HG02870 (cell line): ENCODE measurements around the gene CCDC57.
A peak's percentile ranks its signal among the peaks of the same experiment; 100 is the strongest.

ENCODE experiments used
- ATAC-seq: cut with Tn5 transposase; IDR thresholded peaks from one replicate; pipeline ENCODE4 v1.9.1; 2021; ENCODE audit warnings: mild to moderate bottlenecking, moderate library complexity; ENCODE audit not compliant: unreplicated experiment

CCDC57 gene

DNA sequence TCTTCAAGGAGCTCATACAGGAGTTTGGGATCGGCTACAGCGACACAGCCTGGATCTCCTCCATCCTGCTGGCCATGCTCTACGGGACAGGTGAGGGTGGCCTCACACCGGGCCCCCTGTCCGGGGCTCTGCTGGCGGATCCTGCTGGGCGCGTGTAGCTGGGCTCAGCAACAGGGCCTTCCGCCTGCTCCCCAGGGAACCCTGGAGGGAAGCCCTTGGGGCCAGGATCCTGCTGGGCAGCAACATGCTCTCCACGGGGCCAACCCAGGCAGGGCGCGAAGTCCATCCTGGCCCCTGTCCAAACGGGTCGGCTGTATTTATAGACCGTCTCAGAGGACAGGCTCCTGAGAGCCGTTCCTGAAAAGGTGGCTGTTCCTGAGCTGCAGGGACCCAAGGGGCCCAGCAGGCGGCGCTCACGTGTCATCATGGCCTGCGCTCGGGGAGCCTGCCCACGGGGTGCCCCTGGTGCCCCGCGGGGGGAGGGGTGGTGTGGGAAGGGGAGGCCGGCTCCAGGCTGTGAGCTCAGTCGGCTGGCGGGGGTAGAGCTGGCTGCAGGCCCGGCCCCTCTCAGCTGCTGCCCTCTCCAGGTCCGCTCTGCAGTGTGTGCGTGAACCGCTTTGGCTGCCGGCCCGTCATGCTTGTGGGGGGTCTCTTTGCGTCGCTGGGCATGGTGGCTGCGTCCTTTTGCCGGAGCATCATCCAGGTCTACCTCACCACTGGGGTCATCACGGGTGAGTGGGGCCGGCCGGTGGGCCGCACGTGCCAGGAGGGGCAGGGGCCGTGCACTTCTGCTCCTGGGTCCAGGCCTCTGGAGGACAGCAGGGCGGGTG lies 23.7 kb upstream of the CCDC57 start:
- no peak for ATAC-seq

DNA sequence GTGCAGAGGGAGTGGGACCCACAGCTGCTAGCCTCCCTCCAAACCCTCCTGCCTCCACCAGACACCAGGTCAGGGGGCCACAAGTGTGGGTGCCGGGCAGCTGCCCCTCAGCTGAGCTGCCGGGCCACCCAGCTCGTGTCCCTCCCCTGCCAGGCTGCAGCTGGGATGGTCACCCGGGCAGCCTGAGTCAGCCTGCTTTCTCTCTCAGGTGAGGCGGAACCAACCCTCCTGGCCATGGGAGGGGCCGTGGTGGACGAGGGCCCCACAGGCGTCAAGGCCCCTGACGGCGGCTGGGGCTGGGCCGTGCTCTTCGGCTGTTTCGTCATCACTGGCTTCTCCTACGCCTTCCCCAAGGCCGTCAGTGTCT lies 23.1 kb upstream of the CCDC57 start:
- no peak for ATAC-seq

DNA sequence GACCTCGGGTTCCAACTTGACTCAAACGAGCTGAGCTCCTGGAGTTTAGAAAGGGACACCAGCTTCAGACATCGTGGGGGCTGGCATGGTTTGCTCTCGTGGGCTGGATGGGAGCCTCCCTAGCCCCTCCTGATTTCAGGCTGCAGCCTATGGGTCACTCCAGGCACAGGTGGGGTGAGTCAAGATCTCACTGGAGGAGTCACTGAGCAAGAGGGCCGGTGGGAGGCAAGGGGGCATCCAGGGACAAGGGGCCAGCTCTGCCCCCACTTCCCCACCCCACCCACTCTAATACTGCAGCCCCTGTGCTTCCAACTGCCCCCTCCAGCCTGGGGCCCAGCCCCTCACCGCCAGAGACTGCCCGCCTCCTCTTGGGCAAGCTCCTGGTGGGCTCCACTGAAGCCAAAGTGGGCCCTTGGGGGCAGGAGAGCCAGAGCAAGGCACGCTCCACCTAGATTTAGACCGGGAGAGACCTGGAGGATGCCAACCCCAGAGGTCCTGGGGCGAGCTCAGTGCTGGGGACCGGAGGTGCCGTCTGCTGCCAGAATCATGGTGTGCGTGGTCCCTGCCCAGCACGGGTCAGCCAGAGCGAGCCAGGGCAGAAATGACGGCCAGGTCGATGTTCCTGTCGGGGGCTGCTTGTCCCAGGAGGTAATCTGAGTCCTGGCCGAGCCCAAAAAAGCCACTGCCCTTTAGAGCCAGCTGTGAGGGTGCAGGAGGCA lies 22.6 kb upstream of the CCDC57 start:
- ATAC-seq = no peak

DNA sequence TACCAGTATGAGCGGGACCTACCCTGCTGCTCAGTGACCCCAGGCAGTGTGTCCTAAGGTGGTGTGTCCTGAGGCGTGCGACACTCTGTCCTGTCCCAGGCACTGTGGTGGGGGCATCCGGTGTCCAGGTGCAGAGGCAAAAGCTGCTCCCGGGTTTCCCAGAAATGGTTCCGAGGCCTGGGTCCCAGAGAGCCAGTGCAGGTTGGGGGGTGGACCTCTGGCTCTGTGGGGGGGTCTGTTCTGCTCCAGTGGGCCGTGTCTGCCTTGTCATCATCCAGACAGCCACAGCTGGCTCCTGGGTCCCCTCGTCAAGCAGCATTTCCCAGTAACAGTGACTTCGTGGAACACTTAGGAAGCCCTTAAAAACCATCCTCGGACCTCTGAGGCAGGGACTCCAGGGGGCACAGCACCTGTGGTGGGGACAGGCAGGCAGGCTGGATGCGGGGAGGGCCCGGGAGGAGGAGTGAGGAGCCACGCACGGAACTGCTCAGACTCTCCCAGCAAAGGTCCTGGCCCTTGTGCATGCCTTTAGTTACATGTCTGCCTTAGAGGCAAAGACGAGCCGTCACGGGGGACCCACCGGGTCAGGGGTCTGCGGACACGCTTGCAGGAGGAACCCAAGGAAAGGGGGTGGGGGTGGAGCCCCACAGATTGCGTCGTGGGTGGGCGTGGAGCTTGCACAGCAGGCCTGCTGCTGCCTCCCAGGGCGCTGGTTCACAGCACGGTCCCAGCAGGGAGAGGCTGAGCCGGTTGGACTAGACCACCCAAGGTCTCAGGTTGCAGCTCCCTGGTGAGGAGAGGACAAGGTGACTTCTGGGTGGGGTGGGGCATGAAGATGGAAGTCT lies 21.8 kb upstream of the CCDC57 start:
- no peak for ATAC-seq

DNA sequence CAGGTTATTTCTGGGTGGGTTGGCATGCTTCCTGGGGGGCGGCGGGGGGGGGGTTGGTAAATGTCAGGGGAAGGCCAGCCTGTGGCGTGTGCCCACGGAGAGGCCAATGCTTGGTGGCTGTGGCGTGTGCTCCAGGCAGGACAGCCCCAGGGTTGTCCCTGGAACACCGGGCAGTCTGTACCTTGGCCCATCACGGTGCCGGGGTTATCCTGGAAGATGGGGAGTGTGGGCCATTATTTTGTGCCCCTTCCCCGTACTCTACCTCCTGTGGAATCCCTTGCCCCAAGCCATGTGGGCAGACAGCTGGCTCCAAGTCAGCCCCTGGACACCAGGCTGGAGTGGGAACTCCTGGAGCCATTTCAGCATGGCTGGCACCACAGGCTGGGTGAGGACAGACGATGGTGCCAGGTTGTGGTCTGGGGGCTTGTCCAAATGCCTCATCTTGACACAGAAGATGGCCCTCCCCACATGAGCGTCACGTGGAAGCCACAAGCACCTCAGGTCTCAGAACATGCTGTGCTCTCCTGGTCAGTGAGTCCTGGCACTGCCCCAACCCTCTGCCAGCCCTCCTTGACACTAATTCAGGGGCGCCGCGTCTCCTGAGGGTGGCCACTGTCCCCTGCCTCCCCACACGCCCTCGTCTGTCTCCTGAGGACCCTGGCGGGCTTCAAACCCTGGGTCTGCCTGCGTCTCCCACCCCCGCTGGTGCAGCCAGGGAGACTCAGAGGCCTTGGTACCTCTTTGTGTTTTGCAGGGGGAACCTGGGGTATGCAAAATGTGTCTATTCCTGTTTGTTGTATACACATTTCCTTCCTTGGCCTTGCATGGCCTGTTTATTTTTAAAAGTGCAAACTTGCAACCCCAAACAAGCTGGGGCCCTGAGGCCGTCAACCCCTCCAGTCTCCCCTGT lies 20.5 kb upstream of the CCDC57 start:
- ATAC-seq = no peak

DNA sequence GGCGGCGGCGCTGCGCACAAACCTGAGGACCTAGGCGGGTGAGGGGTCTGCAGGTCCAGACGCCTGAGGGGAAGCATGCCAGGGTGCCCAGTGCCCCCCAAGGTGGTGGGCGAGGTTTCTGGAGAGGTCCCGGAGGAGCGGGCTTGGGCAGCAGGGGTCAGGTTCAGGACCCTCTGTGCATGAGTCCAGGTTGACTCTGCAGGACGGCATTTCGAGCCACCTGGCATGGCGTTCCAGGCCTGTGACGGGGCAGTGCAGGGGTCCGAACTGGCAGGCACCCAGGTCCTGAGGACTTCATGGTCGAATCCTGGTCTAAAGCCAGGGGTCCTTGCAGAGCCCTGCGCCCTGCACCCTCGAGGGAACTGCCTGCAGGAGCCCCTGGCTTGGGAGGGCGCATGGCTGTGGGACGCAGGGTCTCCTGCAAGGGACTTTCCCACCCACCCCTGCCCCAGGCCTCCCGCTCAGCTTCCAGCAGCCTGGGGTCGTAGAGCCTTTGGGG lies 19.7 kb upstream of the CCDC57 start:
- ATAC-seq = no peak

DNA sequence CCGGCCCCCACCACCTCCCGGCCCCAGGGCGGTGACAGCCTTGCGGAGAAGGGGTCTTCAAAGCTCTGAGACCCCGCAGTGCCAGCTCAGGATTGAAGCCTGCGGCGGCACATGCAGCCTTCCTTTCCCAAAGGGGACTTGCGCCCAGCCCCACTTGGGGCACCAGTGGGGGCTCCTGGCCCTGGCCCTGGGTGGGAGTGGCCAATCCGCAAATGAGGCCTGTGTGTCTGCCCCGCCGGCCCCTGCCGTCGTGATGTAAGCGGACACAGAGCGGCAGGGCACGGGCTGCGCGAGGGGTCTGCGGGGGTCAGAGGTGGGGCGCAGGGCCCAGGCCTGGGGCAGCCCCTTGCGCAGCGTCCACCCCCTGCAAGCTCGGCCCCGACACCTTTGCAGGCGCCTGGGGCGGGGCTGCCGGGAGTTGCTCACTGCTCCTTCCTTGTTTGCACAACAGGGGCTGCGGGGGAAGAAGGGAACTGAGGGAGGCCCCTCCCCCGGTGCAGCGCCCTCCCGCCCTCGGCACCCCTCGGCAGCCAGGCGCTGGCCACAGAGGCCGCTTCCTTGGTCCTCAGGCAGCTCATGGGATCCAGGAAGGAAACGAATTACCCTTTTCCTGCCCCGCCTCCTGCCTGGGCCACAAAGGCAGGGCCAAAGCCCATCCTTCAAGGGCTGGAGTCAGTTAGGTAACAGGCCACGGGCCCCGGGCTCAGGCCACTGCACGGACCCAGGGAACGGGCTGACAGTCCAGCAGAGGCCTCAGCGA lies 19.1 kb upstream of the CCDC57 start:
- no peak for ATAC-seq

DNA sequence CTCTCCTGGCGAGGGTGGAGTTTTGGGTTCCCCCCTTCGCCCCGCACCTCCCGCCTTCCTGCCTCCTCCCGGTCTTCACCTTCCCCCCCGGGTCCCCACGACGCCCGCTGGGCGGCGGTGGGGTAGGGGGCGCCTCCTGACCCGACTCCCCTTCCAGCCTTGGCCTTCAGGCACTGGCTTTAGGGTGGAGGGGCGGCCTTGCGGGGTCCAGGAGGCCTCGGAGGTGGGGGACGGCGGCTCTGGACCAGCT lies 18.6 kb upstream of the CCDC57 start:
- no peak for ATAC-seq

DNA sequence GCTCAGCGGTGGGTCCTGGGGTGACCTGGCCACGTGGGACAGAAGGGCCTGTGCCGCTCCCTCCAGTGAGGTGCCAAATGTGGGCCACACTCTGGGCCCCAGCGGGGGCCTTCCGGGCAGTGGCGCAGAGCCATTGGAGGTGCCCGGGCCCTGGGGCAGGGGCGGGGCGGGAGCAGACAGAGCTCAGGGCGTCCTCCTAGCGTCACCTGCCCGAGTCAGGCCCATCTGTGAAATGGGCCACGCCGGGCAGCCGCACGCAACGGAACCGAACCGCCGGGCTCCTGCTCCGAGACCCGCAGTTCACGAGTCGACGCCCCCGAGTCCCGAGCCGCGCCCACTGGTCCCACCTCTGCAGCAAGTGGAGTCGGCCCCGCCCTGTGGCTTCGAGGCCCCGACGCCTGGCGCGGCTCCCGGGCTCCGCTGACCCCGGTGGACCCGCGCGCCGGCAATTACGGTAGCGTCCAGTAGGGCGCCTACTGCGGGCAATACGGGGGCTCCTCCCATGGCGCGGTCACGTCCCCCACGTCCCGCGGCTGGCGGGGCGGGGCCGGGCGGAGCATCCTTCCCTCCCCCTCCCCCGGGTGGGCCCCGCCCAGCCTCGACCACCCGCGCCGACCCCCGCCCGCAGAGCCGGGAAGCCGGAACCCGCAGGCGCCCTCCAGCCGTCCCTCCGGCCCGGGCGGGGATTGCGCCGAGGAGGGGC lies 18.1 kb upstream of the CCDC57 start:
- no peak for ATAC-seq

DNA sequence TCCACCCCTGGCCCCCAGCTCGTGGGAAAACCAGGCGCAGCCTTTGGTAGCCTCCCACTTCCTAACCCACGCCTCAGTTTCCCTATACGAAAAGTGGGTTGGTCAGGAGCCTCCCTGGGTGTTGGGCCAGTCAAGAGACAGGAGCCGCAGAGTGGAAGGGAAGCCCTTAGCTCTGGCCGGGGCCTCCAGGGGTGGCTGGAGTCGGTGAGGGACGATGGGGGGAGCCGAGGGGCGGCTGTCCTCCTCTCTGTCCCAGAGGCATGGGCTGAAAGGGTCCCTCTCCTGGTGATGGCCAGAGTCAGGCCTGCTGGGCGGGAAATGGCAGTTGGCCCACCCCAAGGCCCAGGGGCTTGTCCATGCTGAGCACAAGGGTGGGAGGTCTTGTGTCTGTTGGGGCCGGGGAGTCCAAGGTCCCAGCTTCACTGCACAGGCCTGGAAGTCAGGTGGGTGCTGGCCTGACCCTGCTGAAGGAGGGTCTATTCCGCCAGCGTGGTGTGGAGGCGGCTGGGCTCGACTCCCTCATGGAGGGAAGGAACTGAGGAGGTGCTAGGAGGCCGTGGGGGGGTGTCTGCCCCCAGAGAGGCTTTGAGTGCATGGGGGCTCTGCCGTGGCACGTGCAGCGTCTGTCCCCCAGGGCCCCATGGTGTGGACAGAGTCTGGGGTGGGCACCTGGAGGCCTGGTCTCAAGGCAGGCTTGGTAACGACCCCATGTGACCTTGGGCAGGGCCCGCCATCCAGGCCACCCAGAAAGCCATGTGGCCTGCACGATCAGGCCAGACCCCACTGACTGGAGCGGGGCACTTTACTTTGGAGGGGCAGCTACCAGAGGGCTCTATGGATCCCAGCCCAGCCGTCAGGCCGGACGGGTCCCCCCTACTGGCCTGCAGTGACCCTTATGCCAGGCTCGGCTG lies 17.3 kb upstream of the CCDC57 start:
- no peak for ATAC-seq

DNA sequence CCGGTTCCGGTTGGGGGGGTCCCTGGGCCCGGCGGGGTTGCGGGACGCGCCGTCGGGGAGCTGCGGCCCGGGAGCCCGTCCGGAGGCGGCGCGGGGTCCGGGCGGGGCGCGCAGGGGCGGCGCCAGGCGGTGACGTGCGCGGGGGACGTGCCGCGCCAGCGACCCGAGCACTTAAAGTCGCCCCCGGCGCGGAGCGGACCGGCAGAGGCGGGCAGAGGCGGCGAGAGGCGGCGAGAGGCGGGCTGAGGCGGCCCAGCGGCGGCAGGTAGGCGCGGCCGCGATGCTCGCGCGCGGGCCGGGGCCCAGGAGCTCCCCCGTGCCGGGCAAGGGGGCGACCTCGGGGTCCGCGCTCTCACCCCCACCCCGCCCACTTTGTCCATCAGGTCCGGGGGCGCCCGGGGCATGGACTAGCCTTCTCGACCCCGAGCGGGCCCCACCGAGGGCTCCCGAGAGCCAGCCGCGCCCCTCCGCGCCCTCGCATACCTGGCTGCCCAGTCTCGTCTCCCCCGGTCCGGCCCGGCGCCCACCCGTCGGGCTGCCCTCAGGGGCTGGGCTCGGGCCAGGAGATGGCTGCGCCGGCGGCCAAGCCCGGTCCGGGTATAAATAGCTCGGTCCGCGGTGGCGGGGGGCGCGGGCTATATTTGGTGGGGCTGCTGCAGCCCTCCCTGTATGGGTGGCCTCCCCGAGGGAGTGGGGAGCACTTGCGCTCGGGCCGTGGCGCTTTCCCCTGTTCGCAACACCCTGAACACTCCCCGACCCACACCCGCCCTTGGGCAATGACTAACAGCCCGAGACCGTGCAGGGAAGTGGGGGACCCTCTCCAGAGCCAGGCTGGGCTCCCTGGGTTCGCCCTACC lies 16.4 kb upstream of the CCDC57 start, which contains the start of gene SLC16A3:
TSS of gene SLC16A3 (plus strand) at position 201 of the 856 bp plus-strand sequence. CDS start 6,967 bp downstream, outside the sequence.
- ATAC-seq = peak; percentile 36

DNA sequence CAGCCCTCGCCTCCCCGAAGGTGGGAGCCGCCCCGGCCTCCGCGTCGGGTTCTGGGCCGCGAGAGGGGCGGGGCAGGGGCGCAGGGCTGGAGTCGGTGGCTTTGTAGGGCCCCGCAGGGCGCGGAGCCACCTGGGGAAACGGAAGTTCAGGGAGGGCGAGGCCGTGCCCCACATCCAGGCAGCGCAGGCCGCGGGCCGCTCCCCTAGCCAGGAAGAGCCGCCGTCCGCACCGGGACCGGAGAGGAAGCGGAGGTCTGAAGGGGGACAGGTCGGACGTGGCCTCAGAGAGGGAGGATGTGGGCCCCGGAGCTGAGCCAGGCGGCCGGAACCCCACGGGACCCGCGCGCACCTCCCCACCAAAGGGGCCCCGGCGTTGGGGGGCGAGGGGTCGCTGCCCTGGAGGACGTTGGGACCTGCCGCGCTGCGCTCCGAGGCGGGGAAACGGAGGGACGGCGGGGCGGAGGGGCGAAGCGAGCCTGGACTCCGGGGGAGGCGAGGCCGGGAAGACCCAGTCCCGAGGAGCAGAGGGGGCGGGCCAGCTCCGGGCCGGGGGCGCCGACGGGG lies 15.7 kb upstream of the CCDC57 start:
- peak; percentile 22 for ATAC-seq

DNA sequence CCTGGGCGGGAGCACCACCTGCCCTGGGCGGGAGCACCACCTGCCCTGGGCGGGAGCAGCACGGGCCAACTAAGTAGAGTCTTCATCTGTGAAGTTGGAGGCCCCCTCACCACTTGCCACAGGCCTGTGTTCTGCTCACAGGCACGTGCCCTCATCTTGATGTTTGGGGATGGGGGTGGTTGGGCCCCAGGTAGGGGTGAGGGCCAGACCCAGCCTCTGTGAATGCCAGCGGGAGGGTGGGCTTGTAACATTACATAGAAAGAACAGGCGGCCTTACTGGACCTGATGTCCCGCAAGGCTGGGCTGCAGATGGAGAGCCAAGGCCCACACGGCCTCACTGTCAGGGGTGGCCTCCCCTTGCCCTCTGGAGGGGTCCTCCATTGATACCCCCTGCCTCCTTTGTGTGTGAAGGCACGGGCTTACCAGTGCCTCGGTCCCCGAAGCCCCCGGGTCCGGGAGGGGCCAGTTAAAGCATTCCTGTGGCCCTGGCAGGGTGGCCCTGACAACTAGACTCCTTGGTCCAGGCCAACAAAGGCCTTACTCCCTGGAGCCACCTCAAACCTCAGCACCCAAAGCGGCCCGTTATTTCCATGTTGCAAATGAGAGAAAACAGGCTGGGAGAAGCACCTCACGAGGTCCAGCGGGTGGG lies 15.1 kb upstream of the CCDC57 start:
- ATAC-seq = no peak

DNA sequence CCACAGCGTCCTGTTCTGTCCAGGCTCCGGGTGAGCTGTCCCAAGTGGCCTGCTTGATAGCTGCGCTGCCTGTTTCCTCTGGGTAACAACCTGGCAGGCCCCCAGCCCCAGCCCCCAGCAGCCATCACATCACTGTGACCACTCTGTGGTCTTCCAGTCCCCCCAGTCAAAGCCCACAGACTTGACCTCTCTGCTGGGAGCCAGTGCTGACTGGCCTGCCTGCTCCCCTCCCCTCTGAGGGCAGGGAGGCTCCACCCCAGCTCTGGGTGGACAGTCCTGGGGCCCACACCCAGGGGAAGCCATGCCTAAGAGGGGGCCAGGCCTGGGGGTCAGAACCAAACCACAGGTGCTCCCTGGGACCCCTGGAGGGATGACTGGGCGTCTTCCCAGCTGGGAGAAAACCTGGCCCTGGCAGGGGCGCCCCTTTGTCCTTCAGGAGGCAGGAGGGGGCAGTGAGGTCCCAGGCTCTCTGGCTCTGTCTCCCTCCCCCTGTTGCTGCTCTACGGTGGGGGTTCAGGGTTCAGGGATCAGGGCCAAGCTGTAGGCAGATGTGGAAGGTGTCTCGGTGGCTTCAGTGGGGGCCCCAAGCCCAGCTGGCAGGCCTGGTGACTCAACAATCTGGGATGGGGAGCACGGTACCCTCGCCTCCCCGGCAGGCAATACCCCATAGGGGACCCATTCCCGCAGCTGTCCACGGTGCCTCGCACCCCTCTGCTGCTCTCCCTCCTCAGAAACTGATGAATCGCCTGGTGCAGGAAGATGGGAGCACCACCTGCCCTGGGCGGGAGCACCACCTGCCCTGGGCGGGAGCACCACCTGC lies 14.4 kb upstream of the CCDC57 start:
- no peak for ATAC-seq

DNA sequence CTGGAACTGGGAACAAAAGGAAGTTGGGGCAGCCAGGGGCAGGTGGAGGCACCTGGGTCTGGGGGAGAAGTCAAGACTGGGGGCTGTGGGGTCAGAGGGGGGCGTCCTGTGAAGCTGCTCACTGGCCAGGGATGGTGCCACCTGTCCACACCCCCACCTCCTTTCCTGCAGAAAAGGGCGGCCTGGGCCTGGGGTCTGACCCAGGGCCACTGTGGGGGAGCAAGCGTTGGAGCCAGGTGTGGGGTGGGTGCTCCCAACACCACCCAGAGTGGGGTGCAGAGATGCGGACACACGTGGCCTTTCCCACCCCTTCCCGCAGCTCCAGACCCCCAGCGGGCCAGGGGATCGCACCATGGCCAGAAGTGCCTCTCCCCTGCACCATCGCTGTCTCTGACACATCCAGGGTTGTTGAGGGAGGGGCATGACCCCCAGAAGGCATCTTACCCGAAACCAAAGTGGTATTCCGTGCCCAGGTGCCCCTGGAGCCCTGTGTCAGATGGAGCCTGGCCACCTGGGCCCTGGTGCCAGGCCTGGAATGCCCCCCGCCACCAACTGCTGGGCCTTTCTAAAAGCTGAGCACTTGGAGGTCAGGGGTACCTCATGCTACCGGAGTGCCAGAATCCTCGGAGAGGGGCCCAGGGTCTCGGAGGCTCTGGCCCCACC lies 13.6 kb upstream of the CCDC57 start:
- ATAC-seq = no peak
